ENCODE results near the gene PARD6G. TPM values are rescaled to one million over a fixed set of nuclear protein-coding genes. Genes with fewer than 3 reads are reported as not detected.

The PARD6G gene
- total RNA-seq, 1 experiment from 2014 or later, result 13.0 TPM

GRCh38 chr18:80232710-80233109, 14.6 kb downstream of the PARD6G start (continued):
- TF ChIP-seq HMGXB4 (CRISPR knock-in tag; IDR thresholded peaks at IDR 0.05), result no peak
- TF ChIP-seq GABPB1 (CRISPR knock-in tag; IDR thresholded peaks at IDR 0.05), result no peak
- no peak for TF ChIP-seq SMAD4 (CRISPR knock-in tag; IDR thresholded peaks at IDR 0.05)
- no peak for TF ChIP-seq PRDM15 (CRISPR knock-in tag; IDR thresholded peaks at IDR 0.05)

DNA sequence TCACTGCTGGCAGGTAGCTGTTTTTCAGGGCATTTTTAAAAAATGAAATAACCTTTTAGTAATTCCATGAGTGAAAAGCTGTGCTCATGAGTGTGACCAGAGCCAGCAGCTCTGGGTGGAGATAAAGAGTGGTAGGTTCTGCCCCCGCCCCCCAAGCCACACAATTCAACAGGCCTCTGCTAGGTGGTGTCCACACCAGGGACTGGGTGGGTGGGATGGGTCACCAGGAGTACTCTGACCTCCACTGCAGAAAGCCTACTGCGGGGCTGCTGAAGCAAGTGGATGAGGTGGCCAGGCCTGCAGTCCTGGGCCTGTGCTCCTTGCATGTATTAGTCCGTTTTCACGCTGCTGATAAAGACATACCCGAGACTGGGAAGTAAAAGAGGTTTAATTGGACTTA, 15.3 kb downstream of the PARD6G start:
- Mint-ChIP-seq H3K27ac (no peak overlapping the region), H3K27me3 (ENCODE audit: low read depth) (peaks cover 2% of the 10 kb centered on the region; the same call in 1 of the 2 replicates), H3K9me3 (peaks cover 3% of the 10 kb centered on the region; the same call in 1 of the 2 replicates), H3K36me3 (peaks cover 3% of the 10 kb centered on the region; the same call in 1 of the 2 replicates), H3K4me1 (peaks cover 6% of the 10 kb centered on the region; the same call in 1 of the 2 replicates), H3K4me3 (no peak overlapping the region)
- DNase-seq (ENCODE audit: low spot score) (no peak), ATAC-seq (no peak)
- ChIA-PET CTCF (interaction anchor here (1.7 kb wide), 1 partner anchor 31 kb away, joined by 7 read pairs; no protein-coding TSS in a partner anchor), POLR2A (no interaction called here)
- no peak for TF ChIP-seq ZNF416 (CRISPR knock-in tag; IDR thresholded peaks at IDR 0.05)
- TF ChIP-seq SP1 (CRISPR knock-in tag; conservative IDR thresholded peaks at IDR 0.05), result no peak
- TF ChIP-seq, protein P1, sequence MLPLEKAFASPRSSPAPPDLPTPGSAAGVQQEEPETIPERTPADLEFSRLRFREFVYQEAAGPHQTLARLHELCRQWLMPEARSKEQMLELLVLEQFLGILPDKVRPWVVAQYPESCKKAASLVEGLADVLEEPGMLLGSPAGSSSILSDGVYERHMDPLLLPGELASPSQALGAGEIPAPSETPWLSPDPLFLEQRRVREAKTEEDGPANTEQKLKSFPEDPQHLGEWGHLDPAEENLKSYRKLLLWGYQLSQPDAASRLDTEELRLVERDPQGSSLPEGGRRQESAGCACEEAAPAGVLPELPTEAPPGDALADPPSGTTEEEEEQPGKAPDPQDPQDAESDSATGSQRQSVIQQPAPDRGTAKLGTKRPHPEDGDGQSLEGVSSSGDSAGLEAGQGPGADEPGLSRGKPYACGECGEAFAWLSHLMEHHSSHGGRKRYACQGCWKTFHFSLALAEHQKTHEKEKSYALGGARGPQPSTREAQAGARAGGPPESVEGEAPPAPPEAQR (CRISPR knock-in tag; IDR thresholded peaks at IDR 0.05), result no peak
- TF ChIP-seq ERG (CRISPR knock-in tag; IDR thresholded peaks at IDR 0.05), result no peak
- no peak for TF ChIP-seq FOXP1 (CRISPR knock-in tag; IDR thresholded peaks at IDR 0.05; ENCODE audit: borderline replicate concordance)
- no peak for TF ChIP-seq ZNF232 (CRISPR knock-in tag; IDR thresholded peaks at IDR 0.05)
- TF ChIP-seq CREM (CRISPR knock-in tag; IDR thresholded peaks at IDR 0.05), result no peak
- no peak for TF ChIP-seq CREB1 (CRISPR knock-in tag; IDR thresholded peaks at IDR 0.05)
- TF ChIP-seq, protein P2, sequence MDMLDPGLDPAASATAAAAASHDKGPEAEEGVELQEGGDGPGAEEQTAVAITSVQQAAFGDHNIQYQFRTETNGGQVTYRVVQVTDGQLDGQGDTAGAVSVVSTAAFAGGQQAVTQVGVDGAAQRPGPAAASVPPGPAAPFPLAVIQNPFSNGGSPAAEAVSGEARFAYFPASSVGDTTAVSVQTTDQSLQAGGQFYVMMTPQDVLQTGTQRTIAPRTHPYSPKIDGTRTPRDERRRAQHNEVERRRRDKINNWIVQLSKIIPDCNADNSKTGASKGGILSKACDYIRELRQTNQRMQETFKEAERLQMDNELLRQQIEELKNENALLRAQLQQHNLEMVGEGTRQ (CRISPR knock-in tag; IDR thresholded peaks at IDR 0.05), result no peak
- TF ChIP-seq ELF4 (CRISPR knock-in tag; IDR thresholded peaks at IDR 0.05; ENCODE audit: low read depth), result no peak

- CTCF ChIA-PET, result interaction anchor here (1.7 kb wide), 1 partner anchor 31 kb away, joined by 7 read pairs; no protein-coding TSS in a partner anchor
- H3K9me3 Mint-ChIP-seq, result no peaks in the 10 kb centered on the region
Observed at GRCh38 chr18:80231616-80232015, 15.7 kb downstream of the PARD6G start.

More at GRCh38 chr18:80231616-80232015, 15.7 kb downstream of the PARD6G start:
- H3K4me1 Mint-ChIP-seq, result peaks cover 6% of the 10 kb centered on the region; the same call in 1 of the 2 replicates
- TF ChIP-seq, protein P3, sequence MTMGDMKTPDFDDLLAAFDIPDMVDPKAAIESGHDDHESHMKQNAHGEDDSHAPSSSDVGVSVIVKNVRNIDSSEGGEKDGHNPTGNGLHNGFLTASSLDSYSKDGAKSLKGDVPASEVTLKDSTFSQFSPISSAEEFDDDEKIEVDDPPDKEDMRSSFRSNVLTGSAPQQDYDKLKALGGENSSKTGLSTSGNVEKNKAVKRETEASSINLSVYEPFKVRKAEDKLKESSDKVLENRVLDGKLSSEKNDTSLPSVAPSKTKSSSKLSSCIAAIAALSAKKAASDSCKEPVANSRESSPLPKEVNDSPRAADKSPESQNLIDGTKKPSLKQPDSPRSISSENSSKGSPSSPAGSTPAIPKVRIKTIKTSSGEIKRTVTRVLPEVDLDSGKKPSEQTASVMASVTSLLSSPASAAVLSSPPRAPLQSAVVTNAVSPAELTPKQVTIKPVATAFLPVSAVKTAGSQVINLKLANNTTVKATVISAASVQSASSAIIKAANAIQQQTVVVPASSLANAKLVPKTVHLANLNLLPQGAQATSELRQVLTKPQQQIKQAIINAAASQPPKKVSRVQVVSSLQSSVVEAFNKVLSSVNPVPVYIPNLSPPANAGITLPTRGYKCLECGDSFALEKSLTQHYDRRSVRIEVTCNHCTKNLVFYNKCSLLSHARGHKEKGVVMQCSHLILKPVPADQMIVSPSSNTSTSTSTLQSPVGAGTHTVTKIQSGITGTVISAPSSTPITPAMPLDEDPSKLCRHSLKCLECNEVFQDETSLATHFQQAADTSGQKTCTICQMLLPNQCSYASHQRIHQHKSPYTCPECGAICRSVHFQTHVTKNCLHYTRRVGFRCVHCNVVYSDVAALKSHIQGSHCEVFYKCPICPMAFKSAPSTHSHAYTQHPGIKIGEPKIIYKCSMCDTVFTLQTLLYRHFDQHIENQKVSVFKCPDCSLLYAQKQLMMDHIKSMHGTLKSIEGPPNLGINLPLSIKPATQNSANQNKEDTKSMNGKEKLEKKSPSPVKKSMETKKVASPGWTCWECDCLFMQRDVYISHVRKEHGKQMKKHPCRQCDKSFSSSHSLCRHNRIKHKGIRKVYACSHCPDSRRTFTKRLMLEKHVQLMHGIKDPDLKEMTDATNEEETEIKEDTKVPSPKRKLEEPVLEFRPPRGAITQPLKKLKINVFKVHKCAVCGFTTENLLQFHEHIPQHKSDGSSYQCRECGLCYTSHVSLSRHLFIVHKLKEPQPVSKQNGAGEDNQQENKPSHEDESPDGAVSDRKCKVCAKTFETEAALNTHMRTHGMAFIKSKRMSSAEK (CRISPR knock-in tag; IDR thresholded peaks at IDR 0.05; ENCODE audit: borderline replicate concordance), result no peak
- H3K27ac Mint-ChIP-seq, result no peak overlapping the region
- H3K4me3 Mint-ChIP-seq, result no peak overlapping the region
- DNase-seq (ENCODE audit: low spot score) (no peak), ATAC-seq (no peak)
- no peaks in the 10 kb centered on the region for H3K27me3 Mint-ChIP-seq (ENCODE audit: low read depth)
- POLR2A ChIA-PET, result no interaction called here
- H3K36me3 Mint-ChIP-seq, result no peaks in the 10 kb centered on the region
